GM13977 (cell line): ENCODE measurements around the gene CAMTA1.

Source experiments
- DNase-seq: peaks from one replicate; pipeline ENCODE4 v3.0.0; 2012; ENCODE audit warnings: low spot score
- CTCF ChIP-seq: IDR thresholded peaks from 2 replicates; pipeline ENCODE4 v1.5.1; 2012; ENCODE audit warnings: mild to moderate bottlenecking, control low read depth; ENCODE audit not compliant: insufficient read depth; ENCODE audit errors: extremely low read depth, missing control alignments
- in situ Hi-C: fragments of 300-500 bp; cut with MboI; formaldehyde crosslinking; loops from one replicate; pipeline ENCODE4 v1.12.0; 2022; ENCODE audit warnings: low sequenced_read_pairs, low pct_unique_long_range_greater_than_20kb, mixed read lengths, inconsistent platforms; ENCODE audit not compliant: unreplicated experiment

The CAMTA1 gene

GRCh38 chr1:7344299-7344698 lies 559.0 kb downstream of the CAMTA1 start:
- no peak for TF ChIP-seq CTCF
- in situ Hi-C loops = no loop called here
- DNase-seq = no peak

DNA sequence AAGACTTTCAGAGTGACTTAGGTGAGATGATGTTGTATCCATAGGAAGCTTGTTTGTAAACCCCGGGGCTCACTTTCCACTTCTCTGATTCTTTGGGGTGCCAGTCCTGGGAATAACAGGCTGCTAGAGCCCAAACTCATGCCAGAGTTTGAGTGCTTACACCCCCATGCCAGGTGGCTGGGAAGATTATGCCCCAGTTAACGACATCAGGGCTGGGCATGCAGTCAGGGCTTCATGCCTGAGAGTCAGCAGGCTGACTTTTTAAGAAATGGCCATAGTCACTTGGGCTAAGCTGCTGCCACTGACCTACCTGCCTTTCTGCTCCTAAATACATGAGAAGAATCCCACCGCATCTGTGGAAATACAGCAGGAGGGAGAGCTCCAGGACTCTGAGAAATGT lies 560.3 kb downstream of the CAMTA1 start:
- TF ChIP-seq CTCF = no peak
- in situ Hi-C loops = no loop called here
- no peak for DNase-seq

DNA sequence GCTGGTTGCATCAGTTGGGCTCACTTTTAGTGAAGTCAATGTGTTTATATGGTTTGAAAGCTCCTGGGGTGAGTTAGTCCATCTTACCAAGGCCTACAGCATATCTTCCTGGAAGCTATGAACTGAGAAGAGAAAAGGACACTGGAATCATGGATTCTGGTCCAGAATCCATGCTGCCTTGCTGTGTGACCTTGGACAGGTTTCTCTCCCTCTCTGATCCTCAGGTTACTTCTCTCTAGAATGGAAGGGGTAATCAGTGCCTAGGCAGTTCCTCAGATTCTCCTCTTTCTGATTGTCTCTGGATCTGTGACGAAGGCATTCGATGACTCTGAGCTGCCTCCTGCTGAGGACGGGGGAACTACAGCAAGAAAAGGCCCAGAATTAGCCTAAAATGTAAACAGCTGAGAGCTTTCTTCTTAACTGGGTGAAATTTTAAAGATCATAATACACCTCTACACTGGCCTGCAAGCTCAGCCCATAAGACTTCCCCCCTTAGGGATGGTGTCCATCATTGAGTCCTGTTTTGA lies 560.9 kb downstream of the CAMTA1 start:
- TF ChIP-seq CTCF = no peak
- in situ Hi-C loops = no loop called here
- DNase-seq = no peak

GRCh38 chr1:7346600-7347570 lies 561.6 kb downstream of the CAMTA1 start:
- in situ Hi-C loops = no loop called here
- no peak for TF ChIP-seq CTCF
- no peak for DNase-seq

- in situ Hi-C loops = no loop called here
- DNase-seq = no peak
- no peak for TF ChIP-seq CTCF
Observed at GRCh38 chr1:7348073-7348472, 562.8 kb downstream of the CAMTA1 start.

GRCh38 chr1:7348580-7348979 lies 563.3 kb downstream of the CAMTA1 start:
- DNase-seq = no peak
- no peak for TF ChIP-seq CTCF
- in situ Hi-C loops = no loop called here
